HG03442 (cell line): ENCODE data around the gene PLXNA1.
A peak's percentile ranks its signal among the peaks of the same experiment; 100 is the strongest.

Experiments used
- ATAC-seq: cut with Tn5 transposase; IDR thresholded peaks from one replicate; pipeline ENCODE4 v1.9.1; 2021; ENCODE audit warnings: mild to moderate bottlenecking, moderate library complexity; ENCODE audit not compliant: unreplicated experiment

PLXNA1 gene

DNA sequence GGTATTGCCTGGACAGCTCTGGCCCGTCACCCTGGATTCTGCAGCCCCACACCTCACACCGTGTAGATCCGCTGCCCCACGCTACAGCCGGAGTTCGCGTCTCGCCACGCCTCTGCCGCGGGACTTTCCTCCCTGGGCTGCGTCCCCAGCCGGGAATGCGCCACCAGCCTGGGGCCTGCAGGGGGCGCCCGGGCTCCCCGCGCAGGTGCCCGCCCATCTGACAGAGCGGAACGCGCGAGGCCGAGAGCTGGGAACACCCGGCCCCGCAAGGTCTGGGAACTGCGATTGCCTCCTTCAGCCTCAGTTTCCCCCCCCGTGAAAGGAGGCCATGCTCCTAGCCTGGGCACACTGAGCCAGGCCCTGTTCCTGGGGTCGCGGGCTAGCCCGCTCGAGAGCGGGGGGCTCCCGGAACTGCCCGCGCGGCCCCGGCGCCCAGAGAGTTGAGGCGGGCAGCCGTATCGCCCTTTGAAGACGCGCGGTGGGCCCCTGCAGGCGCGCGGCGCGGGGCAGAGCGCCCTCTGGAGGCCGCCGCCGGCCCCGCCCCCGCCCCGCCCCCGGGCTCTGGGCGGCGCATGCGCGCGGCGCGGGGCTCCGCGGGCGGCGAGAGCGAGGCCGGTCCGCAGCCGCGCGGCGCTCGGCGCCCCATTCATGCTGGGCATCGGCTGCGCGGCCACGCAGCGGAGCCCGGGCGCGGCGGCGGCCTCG lies at the start of gene PLXNA1:
Gene PLXNA1 (plus strand): TSS at position 645 of the 705 bp plus-strand sequence. CDS start 5,479 bp downstream, outside the sequence.
- peak; percentile 73 for ATAC-seq

DNA sequence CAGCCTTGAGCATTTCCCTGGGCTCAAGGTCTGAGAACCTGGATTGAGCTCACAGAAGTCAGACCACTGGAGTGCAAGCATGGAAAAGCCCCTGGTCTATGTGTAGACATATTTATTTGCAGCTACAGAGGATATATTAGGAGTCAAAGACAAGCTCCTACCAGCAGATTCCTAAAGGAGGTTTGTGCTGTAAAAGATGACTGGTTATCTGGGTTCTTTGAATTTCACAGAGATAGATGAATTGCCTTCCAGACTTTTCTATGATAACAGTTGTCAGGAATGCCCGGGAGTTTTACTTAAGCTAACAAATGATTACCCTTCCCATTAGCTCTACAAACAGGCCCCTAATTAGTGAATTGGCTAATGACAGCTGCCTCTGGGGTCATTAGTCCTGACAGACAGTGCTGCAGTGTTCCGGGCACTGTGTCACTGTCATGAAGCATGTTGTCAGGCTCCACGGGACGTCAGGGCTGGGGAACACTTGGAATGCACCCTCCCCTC lies 48.8 kb upstream of the PLXNA1 start:
- ATAC-seq: no peak

DNA sequence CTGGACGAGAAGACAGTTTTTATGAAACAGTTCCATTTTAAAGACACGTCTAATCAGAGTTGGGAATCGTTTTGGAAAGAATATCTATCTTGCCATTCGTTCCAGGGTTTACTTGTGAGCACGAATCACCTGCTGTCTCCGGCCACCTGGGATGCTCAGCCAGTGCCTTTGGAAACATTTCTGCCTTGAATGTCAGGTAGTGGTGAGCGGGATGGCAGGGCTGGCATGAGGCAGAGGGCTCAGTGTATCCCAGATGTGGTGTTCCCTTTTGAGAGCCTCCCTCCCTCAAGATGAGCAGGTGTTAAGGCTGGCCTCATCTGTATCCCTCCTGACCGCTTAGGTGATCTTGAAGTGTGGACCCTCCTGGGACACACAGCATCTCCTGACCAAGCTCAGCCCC lies 47.9 kb upstream of the PLXNA1 start:
- ATAC-seq: no peak

DNA sequence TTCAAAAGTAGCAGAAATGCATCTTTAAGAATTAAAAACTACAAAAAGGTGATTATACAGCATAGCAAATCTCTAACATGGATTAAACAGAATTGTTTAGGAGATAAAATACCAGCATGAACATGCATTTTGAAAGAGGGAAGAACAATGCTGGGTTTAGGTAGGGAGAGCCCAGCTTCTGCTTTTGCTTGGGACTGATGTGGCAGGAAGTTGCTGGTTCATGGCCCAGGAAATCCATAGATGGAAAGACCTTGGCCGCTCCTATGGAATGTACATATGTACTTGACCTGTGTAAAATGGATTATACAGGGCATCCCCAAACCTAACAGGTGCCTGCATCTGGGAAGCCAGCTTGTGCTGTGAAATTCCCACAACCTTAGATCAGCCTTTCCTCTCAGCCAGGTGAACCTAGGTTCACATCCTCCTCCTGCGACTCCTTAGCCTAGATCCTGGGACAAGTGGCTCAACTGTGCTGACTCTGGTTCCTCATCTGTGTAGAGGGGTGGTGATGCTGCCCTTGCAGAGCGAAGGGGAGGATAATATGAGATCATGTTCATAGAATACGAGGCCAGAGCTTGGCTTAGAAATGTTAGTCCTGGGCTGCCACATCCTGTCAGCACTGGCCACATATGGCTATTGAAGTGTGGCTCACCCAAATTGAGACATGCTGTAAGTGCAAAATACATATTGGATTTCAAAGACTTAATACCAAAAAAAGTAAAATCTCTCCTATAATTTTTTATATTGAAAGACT lies 47.0 kb upstream of the PLXNA1 start:
- no peak for ATAC-seq

DNA sequence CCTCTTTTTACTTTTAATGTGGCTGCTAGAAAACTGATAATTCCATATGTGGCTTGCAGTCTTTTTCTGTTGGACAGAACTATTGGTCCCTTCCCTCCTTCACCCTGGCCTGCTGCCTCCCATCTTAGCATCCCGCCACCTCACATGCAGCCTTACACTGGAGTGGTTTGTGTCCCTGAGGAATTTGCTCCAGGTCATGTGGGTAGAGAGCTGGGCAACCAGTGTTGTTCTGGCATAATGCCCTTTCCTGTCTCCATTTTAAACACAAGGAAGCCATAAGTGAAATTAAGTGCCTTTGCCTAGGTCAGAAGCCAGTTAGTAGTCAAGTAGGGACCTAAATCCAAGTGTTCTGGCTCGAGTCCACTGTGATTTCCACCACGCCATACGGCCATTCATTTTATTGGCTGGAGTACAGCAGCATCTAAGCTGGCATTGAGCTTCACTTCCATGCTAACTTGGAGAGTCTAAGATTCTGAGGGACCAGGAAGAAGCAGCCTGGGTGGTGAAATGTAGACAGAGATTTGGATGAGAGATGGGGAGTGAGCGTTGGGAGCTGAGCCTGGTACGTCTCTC lies 46.0 kb upstream of the PLXNA1 start:
- no peak for ATAC-seq

DNA sequence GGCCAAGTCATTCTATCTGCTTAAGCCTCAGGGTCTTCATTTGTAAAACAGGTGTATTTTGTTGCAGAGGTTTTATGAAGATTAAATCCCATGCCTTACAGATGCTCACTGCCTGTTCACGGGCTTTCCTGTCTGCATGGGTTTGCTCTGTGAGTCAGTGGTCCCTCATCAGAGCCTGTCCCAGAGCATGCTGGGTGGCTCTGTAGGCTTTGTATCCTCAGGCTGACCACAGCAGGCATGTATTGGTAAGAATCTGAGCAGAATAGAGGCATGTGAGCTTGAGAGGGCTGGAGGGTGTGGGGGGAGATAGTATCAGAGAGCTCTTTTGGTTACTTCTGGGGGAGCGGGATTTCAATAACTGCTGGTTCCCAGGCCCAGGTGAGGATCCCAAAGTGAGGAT lies 45.4 kb upstream of the PLXNA1 start:
- no peak for ATAC-seq

DNA sequence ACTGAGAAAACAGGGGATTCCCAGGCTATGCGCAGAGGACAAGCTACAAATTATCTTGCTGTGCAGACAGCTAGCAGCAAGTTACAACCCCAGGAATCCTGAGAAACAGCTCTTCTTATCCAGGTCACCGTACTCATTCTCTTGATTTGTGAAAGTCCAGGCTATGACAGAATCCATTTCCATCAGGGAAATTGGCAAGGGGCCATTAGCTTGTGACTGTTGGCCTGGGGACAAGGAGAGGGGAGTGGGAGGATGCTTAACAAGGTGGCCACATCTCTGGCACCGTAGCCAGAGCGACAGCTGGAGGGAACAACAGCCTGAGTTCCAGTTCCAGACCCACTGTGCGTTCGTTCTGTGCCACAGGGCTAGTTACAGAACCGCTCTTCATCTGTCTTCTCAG lies 44.9 kb upstream of the PLXNA1 start:
- ATAC-seq: no peak

DNA sequence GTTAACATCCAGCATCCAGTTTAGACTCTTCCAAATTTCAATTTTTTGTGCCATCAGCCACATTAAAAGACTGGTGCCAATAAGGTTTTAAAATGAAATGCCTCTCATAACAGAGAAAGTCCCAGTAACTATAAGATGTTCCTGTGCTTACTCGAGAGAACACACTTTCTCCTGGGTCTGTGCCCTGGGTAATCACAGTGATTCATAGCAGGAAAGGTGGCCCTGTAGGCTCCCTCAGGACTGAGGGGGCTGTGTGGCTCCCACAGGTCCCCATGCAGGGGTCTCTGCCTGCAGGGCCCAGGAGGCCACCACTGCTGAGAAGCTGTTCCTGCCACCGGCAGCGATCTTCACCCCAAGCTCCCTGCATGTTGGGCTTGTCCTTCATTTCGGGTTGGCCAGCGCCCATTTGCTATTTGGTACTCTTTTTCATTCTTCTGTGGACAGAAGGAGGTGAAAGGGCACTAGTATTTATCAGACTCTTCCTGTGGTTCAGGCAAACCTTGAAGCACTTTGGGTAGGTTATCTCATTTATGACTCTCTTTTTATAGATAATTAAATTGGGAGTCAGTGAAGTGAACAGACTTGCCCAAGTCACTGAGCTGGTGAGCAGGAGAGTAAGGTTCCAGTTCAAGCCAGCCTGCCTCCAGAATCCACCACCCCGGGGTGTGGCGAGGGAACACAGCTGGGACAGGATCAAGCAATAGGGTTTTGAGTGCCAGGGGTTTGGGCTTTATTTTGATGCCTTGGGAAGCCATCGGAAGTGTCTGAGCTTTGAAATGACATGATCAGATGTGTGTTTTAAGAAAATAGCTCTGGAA lies 44.2 kb upstream of the PLXNA1 start:
- no peak for ATAC-seq

DNA sequence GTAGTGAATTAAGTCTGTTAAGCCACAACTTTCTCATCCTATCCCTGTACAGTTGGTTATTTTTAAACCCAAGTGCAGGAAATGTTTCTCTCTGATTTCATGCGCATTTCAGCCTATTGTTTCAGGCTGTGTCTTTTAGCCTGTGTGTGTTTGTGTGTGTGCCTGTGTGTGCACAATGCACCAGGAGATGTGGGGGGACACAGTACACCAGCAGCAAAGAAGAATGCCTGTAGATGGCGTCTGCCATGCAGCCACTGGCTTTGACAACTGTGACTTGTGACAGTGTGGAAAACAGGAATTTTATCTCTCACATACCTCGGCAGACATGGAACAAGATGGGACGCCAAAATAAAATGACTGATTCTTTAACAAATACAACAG lies 43.6 kb upstream of the PLXNA1 start:
- no peak for ATAC-seq

DNA sequence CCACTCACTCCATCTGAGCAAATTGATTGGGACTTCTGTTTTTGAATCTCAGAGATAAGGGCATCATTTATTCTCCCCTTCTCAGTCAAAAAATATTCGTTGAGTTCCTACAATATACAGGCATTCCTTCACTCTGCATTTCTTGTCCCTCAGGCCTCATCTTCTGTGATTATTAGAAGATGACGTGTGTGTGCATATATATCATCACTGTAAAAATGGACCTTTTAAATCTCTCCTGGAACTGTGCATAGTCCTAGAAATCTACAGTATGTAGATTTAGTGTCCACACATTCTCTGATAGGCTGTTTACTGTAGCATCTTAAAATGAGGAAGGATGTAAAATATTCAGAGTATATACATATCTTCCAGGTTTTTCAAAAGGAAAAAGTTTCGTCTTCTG lies 43.2 kb upstream of the PLXNA1 start:
- ATAC-seq: no peak

DNA sequence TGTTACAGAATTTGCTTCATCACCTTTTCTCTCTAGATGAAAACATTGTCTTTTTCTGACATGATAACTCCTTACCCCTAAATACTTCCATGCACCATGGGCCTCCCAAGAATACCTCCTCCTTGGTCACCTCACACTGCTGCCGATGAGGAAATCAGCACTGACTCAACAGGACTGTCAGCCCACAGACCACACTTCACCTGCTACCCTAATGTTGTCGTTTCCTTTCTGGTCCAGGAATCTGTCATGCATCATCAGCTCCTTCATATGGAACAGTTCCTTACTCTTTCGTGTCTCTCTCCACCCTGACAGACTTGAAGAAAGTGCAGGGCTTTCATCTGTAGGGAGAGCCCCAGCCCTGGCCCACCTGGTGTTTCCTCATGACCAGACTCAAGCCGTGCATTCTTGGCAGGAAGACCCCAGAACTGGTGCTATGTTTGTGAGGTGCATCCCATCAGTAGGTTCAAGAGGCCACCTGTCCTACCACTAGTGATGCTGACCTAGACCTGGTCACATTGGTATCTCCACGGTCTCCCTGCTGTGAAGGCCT lies 41.1 kb upstream of the PLXNA1 start:
- no peak for ATAC-seq

DNA sequence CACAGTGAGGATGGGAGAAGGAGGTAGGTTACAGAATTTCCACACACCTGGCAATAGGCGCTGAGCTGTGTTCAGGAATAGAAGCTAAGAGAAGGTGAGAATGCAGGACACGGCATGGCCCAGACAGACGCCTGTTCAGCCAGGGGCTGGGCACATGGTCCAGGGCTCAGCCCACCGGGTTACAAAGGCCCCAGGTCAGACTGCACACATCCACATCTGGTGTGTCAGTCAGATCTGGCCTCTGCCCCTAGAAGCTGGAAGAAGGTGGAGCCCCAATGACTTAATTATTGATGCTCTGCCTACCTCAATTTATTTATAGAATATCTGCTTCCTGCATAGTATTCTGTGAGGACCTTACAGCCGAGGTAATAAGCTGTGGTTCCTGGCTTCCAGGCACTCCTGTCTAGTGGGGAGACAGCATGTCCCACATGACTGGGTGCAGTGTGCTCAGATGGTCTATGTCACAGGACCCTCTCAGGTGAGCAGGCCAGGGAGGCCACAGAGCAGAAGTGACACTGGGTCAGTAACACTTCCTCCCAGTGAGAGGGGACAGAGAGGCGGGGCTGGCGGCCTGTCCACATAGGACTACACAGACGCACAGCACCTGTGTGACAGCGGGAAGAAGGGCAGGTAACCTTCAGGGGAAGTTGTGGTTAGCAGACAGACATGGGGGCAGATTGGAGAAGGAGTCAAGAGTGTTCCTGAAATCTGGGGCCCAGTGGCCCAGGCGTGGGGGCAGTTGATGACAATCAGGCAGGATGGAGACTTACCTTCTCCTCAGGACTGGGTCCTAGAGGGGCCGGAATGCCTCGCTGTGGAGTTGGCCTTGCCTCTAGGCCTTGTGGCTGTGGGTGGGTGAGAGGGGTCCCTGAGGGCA lies 38.6 kb upstream of the PLXNA1 start:
- ATAC-seq: no peak

DNA sequence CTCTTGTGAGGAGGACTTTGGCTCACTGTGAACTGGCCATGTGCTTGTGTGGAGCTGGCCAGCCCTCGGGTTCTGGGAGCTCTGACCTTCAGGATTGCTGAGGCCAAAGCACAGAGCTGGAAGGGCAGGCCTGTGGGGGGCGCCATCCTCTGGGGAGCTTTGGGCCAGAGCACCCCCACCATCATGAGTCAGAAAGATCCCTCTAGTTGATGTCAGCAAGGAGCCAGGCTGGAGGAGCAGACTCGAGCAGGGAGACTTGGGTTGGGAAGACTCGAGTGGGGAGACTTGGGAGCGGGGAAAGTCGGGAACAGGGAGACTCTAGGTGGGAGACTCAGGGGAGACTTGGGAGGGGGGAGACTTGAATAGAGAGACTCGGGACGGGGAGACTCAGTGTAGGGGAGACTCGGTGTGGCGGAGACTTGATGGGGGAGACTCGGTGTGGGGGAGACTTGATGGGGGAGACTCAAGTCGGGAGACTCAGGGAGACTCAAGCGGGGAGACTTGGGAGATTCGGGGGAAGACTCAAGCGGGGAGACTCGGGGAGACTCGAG lies 37.7 kb upstream of the PLXNA1 start:
- ATAC-seq: no peak

DNA sequence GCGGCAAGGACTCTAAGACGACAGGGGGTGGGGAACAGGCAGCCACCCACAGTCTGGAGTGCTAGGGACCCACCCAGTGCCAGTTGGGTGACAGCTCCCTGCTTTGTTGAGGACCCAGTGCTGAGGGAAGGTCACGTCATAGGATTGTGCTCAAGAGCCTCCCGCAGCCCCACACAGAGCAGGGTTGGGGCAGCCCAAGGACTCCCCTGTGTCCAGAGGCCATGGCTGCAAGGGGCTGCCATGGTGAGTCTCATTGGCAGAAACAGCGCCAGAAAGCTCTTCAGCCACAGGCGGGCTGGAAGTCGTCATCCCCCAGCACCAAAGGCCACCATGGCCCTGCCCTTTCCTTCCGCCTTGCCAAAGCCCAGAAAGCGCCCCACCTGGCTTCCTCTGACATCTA lies 37.0 kb upstream of the PLXNA1 start:
- no peak for ATAC-seq

DNA sequence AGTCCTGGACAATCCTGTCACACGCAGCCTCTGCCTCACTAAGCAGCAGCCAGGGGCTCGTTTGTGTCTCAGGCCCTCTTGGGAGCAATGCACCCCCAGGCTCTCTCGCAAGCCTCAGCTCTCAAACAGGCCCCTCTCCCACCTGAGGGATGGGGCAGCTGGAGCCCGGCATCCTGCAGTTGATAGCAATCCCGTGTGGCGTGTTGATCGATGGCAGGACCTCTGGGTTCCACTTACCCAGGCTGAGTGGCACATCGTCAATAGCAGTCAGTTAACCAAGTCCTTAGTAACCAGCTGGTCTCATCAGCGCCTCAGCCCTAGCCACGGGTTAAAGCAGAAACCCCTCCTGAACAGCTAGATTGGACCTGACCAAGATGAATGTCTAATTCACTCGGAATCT lies 36.5 kb upstream of the PLXNA1 start:
- ATAC-seq: no peak

DNA sequence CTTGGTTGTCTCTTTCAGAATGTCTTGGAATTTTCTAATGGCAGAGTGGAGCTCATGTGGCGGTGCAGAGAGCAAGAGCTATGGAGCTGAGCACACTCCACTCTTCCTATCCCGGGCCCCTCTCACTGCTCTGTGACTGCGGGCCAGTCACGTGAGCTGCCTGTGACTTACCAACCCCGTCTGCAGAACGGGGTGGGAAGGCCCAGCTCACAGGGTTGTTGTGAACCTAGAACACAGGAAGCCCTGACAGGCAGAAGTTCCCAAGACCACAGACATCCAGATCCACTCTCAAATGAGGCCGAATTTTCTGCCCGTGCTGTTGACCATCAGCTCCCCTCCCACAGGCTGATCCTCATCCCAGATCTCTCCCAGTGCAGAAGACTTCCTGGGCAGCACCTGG lies 35.5 kb upstream of the PLXNA1 start:
- no peak for ATAC-seq

DNA sequence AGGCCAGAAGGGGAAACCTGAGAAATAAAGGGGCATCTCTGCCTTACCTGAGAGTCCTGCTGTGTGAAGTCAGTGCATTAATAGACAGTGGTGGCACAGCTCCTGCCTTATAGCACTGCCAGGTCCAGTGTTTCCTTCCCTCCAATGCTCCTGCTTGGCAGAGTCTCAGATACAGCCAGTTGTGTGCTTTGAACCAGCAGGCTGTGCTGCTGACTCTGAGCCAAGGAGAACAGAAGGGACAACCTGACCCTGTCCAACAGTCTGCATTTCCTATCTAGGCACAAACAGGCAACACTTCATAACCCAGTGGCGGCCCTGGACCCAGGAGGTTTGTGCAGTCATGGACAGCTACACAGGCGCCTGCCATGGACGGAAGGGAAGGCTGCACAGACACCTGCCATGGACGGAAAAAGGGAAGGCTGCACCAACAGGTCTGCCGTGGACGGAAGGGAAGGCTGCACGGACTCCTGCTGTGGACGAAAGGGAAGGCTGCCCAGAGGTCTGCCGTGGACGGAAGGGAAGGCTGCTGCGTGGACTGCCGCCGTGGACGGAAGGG lies 33.9 kb upstream of the PLXNA1 start:
- ATAC-seq: no peak

DNA sequence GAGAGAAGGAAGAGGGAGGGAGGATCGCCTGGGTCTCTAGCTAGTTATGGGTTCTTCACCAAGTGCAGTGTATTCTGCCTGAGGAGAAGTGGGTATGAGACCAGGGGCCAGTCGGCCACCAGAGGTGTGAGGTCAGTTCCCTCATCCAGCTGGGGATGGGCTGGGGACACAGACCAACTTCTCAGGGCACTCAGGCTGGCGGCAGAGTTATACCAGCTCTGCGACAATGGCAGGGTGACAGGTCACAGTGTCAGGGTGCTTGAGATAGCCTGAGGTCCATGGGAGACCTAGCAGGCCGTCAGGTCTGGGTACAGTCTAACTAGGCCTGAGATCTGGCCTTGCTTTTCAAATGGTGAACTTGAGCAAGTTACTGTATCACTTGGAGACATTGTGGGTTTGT lies 31.4 kb upstream of the PLXNA1 start:
- ATAC-seq: no peak

DNA sequence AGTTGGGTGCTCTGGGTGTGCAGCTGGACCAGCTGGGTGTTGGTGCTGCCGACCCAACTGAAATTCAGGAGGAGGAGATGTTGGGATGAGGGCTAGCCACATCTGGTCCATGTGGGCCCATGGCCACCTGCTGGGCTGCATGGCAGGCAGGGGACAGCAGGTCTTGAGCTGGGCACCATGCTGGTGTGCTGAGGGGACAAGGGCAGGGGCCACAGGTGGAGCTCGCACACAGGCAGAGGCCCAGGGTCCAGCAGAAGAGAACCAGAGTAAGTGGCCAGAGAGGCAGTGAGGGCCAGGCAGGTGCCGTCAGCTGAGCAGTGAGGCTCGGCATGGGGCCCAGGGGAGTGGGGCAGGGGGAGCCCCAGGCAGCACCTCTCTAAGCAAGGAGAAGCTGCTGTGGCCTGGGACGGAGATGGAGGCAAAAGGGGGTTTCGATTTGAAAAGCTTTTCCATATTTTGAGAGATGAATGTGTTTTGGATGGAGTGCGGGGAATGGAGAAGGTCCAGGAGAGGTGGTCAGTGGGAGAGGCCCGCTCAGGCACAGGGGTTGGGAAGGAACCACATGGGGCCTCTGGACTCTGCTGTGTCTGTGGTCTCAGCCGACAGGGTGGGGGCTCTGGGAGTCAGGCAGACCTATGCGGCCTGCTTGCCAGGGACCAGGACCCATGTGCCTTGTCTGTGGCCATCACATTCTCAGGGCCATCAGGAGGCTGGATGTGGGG lies 30.5 kb upstream of the PLXNA1 start:
- ATAC-seq: no peak
